ENCODE data around the gene CCNC.

DNA sequence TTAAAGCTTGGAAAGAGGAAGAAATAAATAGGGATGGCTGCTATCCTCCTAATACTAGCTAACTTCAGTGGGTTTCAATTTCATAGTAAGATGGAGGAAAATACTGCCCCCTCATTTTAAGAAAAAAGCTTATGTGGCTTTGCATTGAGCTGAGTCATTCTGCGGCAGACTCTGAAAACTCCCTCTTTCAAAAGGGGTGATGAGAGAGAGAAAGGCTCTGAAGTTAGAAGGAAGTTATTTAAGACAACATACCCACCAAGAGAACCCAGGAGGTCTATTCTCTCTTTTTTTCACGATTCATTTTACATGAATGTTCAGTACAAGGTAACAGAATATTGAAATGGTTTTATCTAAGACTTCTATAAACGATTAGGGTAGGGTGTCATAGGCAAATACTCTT lies 42.7 kb upstream of the CCNC start:
- TF ChIP-seq, protein P1, sequence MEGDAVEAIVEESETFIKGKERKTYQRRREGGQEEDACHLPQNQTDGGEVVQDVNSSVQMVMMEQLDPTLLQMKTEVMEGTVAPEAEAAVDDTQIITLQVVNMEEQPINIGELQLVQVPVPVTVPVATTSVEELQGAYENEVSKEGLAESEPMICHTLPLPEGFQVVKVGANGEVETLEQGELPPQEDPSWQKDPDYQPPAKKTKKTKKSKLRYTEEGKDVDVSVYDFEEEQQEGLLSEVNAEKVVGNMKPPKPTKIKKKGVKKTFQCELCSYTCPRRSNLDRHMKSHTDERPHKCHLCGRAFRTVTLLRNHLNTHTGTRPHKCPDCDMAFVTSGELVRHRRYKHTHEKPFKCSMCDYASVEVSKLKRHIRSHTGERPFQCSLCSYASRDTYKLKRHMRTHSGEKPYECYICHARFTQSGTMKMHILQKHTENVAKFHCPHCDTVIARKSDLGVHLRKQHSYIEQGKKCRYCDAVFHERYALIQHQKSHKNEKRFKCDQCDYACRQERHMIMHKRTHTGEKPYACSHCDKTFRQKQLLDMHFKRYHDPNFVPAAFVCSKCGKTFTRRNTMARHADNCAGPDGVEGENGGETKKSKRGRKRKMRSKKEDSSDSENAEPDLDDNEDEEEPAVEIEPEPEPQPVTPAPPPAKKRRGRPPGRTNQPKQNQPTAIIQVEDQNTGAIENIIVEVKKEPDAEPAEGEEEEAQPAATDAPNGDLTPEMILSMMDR (IDR thresholded peaks at IDR 0.05), result no peak
- no peak for TF ChIP-seq POLR2A (IDR thresholded peaks at IDR 0.05)

Data from lower leg skin (tissue), 3 donors.